Activated naive CD8-positive, alpha-beta T cell treated with anti-CD3 and anti-CD28 coated beads, Interleukin-2, amount 50 U/mL, for 24 hours (primary cell): ENCODE measurements around the gene HAUS1.

Experiments used
- ATAC-seq: fragments of 150-1000 bp; cut with Tn5 transposase; one replicate; pipeline ENCODE4 v1.10.0; 2021
- DNase-seq: peaks from one replicate; pipeline ENCODE4 v3.0.0; 2021
- H3K27ac Mint-ChIP-seq: one replicate; pipeline ENCODE4 v1.8.0; 2021; ENCODE audit warnings: mild to moderate bottlenecking, mixed read lengths
- H3K27me3 Mint-ChIP-seq: one replicate; pipeline ENCODE4 v1.8.0; 2021; ENCODE audit warnings: mixed read lengths
- H3K36me3 Mint-ChIP-seq: one replicate; pipeline ENCODE4 v1.8.0; 2021; ENCODE audit warnings: low read depth, mixed read lengths
- H3K4me1 Mint-ChIP-seq: one replicate; pipeline ENCODE4 v1.8.0; 2021; ENCODE audit warnings: mixed read lengths
- H3K4me3 Mint-ChIP-seq: one replicate; pipeline ENCODE4 v1.8.0; 2021; ENCODE audit warnings: mild to moderate bottlenecking, moderate library complexity, mixed read lengths
- H3K9me3 Mint-ChIP-seq: one replicate; pipeline ENCODE4 v1.8.0; 2021; ENCODE audit warnings: mixed read lengths

HAUS1 gene

GRCh38 chr18:46174342-46175041 lies 70.3 kb downstream of the HAUS1 start:
- H3K27me3 Mint-ChIP-seq = no peaks in the 10 kb centered on the region
- ATAC-seq (peak; percentile 33), DNase-seq (peak; percentile 40)
- peaks cover 50% of the 10 kb centered on the region for H3K4me1 Mint-ChIP-seq
- peak overlapping the region; percentile 99 for H3K27ac Mint-ChIP-seq
- peak overlapping the region; percentile 97 for H3K4me3 Mint-ChIP-seq
- H3K36me3 Mint-ChIP-seq = peaks cover 30% of the 10 kb centered on the region
- H3K9me3 Mint-ChIP-seq = no peaks in the 10 kb centered on the region

GRCh38 chr18:46176001-46176400 lies 71.8 kb downstream of the HAUS1 start:
- no peak for DNase-seq
- peak overlapping the region; percentile 97 for H3K4me3 Mint-ChIP-seq
- peaks cover 36% of the 10 kb centered on the region for H3K36me3 Mint-ChIP-seq
- no peak overlapping the region for H3K27ac Mint-ChIP-seq
- peaks cover 60% of the 10 kb centered on the region for H3K4me1 Mint-ChIP-seq
- H3K9me3 Mint-ChIP-seq = no peaks in the 10 kb centered on the region
- no peaks in the 10 kb centered on the region for H3K27me3 Mint-ChIP-seq
- ATAC-seq = no peak
